DMS153 treated with DMSO at 0.1 percent for 48 hours (cell line): Measurements from ENCODE around the gene HDHD3.
A peak's percentile ranks its signal among the peaks of the same experiment; 100 is the strongest.
"Not testable (repeated sequence)": the region's sequence is repeated elsewhere in the genome, so short reads cannot be mapped to it uniquely, and the experiment has no call there.

ENCODE experiments used
- DNase-seq: peaks from one replicate; lab custom pipeline; 2025; ENCODE audit not compliant: unreplicated experiment; lab: John Stamatoyannopoulos, UW

The HDHD3 gene

GRCh38 chr9:113368348-113368981 lies 8.3 kb downstream of the HDHD3 start:
- DNase-seq, result no peak

GRCh38 chr9:113365652-113366051 lies 11.1 kb downstream of the HDHD3 start:
- DNase-seq, result not testable (repeated sequence)

GRCh38 chr9:113364951-113365350 lies 11.8 kb downstream of the HDHD3 start:
- no peak for DNase-seq

GRCh38 chr9:113363336-113363735 lies 13.4 kb downstream of the HDHD3 start:
- DNase-seq, result no peak

- no peak for DNase-seq
These were observed 15.3 kb downstream of the HDHD3 start for GRCh38 chr9:113361304-113362018.

- no peak for DNase-seq
These were observed 16.4 kb downstream of the HDHD3 start for GRCh38 chr9:113360242-113360842.

GRCh38 chr9:113359385-113359784 lies 17.4 kb downstream of the HDHD3 start:
- DNase-seq, result no peak

GRCh38 chr9:113356686-113357292 lies 20.0 kb downstream of the HDHD3 start:
- DNase-seq, result no peak

GRCh38 chr9:113355040-113355596 lies 21.7 kb downstream of the HDHD3 start:
- DNase-seq, result no peak

GRCh38 chr9:113352411-113352810 lies 24.4 kb downstream of the HDHD3 start:
- DNase-seq, result no peak

GRCh38 chr9:113352006-113352405 lies 24.8 kb downstream of the HDHD3 start:
- no peak for DNase-seq

GRCh38 chr9:113350937-113351336 lies 25.8 kb downstream of the HDHD3 start:
- no peak for DNase-seq

GRCh38 chr9:113350107-113350661 lies 26.6 kb downstream of the HDHD3 start:
- no peak for DNase-seq

- DNase-seq, result peak; percentile 9
These were observed 27.2 kb downstream of the HDHD3 start, which contains the start of gene BSPRY for GRCh38 chr9:113349445-113350094. Gene BSPRY, plus strand, starts transcription at chr9:113349541. Its CDS starts 39 bp downstream, at chr9:113349580.

- no peak for DNase-seq
These were observed 27.7 kb downstream of the HDHD3 start for GRCh38 chr9:113349066-113349444.

GRCh38 chr9:113348437-113348836 lies 28.3 kb downstream of the HDHD3 start:
- DNase-seq, result no peak

- no peak for DNase-seq
These were observed 31.1 kb downstream of the HDHD3 start for GRCh38 chr9:113345671-113346070.

- no peak for DNase-seq
These were observed 31.6 kb downstream of the HDHD3 start for GRCh38 chr9:113345190-113345589.

- peak; percentile 95 for DNase-seq
These were observed 33.0 kb downstream of the HDHD3 start for GRCh38 chr9:113343732-113344231.

GRCh38 chr9:113341712-113342410 lies 34.9 kb downstream of the HDHD3 start:
- DNase-seq, result peak; percentile 25
